Mammary epithelial cell (primary cell): ENCODE results near the gene DGKG.

Experiments used
- CTCF ChIP-seq, 2 donors: IDR thresholded peaks in 1 of 2; conservative IDR thresholded peaks in 1 of 2; 2 replicates each; pipeline ENCODE4 v1.5.1; 2011 to 2012; ENCODE audit warnings: inconsistent platforms in 2 of 2, low read length in 2 of 2, mild to moderate bottlenecking in 2 of 2, control low read depth in 1 of 2, low read depth in 1 of 2; ENCODE audit not compliant: insufficient read depth in 1 of 2; ENCODE audit errors: extremely low read depth in 1 of 2
- EZH2 ChIP-seq: IDR thresholded peaks from 2 replicates; pipeline ENCODE4 v1.6.1; 2012; ENCODE audit warnings: low read length, inconsistent platforms, borderline replicate concordance

GRCh38 chr3:186284349-186284652, 77.7 kb downstream of the DGKG start:
- no peak for TF ChIP-seq CTCF (conservative IDR thresholded peaks at IDR 0.05 in 1 of 2, IDR thresholded peaks at IDR 0.05 in 1 of 2; ENCODE audit: extremely low read depth in 1 of 2, insufficient read depth in 1 of 2, low read depth in 1 of 2, low read length in 2 of 2)
- TF ChIP-seq EZH2, result no peak
